Loucy (cell line): Measurements from ENCODE around the gene PAQR9.

Source experiments
- EZH2phosphoT487 ChIP-seq: fragments of 200-600 bp; IDR thresholded peaks from 2 replicates; pipeline ENCODE4 v1.6.1; 2018; ENCODE audit warnings: antibody characterized with exemption, mild to moderate bottlenecking, moderate library complexity, borderline replicate concordance
- TF ChIP-seq, protein P1 (sequence below): fragments of 200-600 bp; sonication (generic); conservative IDR thresholded peaks from 2 replicates; pipeline ENCODE4 v1.5.1; 2014; ENCODE audit warnings: mild to moderate bottlenecking, antibody characterized with exemption, low read length

DNA sequence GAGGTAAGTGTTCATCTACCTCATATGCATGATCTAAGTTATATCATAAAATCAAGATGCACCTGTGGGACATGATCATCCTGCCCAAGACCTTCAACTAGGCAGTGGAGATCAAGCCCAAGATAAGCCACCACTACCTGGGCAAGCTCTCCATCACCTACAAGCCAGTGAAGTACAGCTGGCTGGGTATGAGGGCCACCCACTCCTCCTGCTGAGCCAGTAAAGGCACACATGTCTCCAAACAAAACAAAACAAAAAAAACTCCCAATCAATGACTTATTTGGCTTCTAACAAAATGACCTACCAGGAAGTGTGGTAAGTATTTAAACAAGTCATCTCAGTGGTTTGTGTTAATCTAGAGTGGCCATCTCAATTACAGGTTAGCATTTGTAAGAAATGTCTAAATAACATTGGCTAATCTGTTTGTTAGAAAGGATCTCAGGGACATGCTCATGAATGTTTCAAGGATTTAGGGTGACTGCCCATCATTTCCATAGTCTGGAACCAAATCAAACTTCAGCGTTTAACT lies 3.1 kb downstream of the PAQR9 start:
- TF ChIP-seq, protein P1, sequence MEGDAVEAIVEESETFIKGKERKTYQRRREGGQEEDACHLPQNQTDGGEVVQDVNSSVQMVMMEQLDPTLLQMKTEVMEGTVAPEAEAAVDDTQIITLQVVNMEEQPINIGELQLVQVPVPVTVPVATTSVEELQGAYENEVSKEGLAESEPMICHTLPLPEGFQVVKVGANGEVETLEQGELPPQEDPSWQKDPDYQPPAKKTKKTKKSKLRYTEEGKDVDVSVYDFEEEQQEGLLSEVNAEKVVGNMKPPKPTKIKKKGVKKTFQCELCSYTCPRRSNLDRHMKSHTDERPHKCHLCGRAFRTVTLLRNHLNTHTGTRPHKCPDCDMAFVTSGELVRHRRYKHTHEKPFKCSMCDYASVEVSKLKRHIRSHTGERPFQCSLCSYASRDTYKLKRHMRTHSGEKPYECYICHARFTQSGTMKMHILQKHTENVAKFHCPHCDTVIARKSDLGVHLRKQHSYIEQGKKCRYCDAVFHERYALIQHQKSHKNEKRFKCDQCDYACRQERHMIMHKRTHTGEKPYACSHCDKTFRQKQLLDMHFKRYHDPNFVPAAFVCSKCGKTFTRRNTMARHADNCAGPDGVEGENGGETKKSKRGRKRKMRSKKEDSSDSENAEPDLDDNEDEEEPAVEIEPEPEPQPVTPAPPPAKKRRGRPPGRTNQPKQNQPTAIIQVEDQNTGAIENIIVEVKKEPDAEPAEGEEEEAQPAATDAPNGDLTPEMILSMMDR, result no peak
- no peak for TF ChIP-seq EZH2phosphoT487
